ENCODE measurements around the gene SORBS1.

The SORBS1 gene

DNA sequence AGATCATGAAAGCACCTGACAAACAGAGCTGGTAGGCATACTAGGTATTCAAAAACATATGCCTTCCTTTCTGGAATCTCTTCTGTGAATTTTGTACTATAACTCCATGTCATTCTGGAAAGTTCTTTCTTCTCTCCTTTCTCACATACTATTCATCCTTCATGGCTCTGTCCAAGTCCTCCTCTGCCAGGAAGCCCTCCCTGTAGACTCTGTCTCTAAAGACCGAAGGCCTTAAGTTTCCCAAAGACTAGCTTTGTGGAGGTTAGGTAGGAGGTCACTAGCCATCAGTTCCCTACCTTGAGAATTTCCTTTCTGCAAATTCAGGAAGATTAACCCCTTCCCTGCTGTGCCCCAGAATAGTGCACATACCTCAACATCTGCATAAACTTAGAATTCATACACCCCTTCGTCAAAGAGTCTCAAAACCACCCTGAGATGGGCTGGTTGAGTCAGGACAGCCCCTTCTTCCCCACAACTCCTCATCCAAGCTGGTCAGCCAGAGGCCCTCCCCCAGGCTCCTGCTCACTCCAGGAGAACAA is 20.6 kb downstream of the SORBS1 start:
- no peak for DNase-seq (ENCODE audit: low read depth, low spot score)

DNA sequence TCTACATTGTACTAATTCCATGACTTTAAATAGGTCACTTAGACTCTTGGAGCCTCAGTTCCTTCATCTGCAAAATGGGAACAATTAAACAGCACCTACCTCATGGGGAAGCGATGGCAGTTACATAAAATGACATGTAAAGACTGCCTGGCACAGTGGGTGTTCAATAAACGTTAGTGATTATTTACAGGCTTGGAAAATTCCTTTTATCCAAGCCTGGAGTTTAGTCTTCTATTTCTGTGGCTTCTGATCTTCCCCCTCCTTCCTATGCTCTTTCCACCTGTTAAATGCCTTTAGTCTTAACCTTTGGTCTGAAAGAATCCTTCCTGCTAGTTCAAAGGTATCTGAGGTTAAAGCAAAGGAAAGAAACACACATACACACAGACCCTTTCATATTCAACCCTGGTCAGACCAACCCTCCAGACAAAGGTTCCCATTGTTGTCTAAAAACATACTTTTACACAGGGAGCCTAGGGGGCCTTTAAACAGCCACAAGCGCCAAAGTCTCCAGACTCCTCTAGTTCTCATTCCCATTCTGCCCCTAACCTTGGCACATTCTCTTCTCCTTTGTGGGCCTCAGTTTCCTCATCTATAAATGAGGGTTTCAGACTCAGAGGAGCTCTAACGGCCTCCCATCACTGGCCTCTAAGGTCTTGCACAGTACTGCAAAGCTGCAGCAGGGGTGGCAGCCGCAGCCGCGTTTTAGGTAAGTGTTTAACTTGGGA is 21.4 kb downstream of the SORBS1 start:
- no peak for DNase-seq (ENCODE audit: low read depth, low spot score)

DNA sequence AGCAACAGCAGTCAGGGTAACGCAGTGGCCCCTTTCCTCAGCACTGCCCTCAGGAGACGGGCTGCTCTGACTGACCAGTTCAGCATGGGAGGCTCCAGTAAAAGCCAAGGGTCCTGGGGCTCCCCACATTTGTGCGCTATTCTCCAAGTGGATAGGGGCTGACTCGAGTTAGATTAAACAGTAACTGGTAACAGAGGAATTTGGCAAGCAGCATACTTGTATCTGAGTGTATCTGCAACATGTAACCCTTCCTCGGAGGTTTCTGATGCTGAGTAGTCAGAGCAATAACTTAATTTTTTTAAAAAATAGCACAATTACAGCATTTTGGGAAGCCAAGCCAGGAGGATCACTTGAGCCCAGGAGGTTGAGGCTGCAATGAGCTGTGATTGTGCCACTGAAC is 22.8 kb downstream of the SORBS1 start:
- no peak for DNase-seq (ENCODE audit: low read depth, low spot score)

DNA sequence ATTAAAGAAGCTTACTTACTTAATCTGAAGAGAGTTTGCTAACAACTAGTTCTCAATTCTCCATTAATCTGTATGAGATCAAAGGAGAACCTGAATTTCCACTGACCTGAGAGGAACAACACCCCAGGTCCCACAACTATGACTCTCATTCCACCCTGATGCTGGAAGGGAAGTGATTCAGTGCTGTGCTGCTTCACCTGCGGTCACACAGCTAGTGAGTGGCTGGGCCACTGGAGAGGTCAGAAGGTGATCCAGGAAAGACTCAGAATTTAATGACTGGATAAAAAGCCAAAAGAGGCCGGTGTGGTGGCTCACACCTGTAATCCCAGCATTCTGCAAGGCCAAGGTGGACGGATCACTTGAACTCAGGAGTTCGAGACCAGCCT is 23.6 kb downstream of the SORBS1 start:
- DNase-seq (ENCODE audit: low read depth, low spot score) = no peak

DNA sequence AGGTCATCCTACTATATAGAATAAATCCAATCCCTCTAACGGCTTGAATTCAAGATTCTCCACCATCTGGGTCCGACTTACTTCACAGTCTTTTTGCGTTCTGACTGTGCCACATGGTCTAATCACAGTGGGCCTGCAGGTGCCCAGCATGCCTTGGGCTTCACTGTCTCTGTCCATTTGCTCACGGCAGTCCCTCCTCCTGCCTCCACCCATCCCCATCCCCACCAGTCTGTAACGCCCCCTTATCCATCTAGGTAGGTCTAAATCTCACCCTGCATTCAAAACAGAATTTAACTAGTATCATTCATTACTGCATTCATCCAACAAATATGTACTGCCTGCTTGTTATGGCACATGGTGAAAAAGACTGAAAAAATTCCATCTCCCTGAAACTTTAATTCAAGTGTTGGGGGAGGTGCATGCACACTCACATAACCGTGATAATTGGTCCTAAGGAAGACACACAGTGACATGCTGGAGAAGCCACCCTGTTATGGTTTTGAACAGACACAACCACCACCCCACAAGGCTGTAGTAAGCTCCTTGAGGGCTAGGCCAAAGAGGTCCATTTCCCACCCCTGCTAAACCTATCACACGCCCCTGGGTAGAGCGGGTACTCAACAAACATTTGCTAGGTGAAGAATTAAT is 24.2 kb downstream of the SORBS1 start:
- DNase-seq (ENCODE audit: low read depth, low spot score) = no peak

DNA sequence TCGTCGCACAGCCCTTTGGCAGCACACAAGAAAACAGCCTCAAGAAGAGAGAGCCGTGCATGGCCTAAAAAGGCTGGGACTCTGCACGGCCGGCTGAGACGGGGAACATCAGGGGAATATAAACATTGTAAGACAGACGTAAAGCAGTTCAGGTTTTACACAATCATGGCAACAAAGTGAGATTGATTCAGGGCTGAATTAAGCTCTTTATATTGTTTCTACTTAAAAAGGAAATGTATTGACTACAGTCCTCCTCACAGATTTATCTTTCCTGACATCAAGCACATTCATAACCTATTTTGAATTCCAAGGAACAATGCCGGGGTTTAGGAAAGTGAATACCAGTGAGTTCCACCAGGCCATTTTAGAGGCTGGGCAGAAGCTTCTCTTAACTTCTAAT is 25.2 kb downstream of the SORBS1 start:
- no peak for DNase-seq (ENCODE audit: low read depth, low spot score)

DNA sequence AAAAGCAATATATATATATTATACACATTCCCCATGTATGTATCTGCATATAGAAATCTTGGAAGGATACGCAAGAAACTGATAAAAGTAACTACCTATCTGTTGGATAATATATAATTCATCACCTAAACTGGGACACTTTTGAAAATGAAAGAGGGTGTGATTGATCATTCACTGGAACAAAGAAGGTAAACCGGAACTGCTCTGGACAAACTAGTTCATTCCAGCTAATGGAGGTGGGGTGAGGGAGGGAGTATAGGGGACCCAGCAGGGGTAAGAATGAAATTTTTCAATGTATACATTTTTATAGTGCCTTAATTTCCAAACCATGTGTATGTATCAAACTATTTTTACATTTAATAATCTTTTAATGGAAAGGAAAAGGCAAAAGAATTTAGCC is 25.6 kb downstream of the SORBS1 start:
- DNase-seq (ENCODE audit: low read depth, low spot score) = no peak

DNA sequence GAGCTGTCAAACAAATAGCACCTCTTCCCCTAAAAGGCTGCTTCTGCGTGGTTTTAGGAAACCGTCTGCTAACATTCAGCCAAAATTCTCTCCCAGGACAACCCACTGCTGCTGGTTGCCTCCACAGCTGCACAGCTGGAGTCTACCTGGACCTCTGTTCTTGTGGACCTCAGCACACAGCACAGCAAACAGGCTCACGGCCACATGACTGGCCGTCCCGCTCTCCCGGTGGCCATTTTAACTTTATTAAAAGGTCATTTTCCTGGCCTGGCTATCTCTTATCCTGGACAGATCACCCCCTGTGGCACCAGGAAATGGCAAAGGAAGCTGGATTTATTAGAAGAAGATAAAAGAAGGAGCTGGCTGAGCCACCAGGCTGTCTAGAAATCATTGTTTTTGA is 27.6 kb downstream of the SORBS1 start:
- DNase-seq (ENCODE audit: low read depth, low spot score) = no peak

DNA sequence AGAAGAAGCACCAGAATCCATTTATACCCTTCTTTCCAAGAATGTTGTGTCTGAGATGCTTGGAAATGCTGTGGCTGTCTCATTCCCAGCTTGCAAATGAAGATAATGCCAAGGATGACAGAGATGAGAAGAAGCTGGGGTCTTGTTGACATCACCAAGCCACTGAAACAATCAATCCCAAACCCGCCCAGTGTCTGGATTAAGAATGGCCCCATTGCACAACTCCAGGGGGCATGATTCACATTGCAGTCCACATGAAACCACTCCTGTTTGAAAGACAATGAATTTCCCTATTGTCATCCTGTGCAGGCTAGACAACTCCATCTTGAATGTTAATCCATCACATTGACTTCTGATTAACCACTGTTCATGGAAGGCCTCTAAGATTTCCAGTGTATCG is 28.6 kb downstream of the SORBS1 start:
- no peak for DNase-seq (ENCODE audit: low read depth, low spot score)

DNA sequence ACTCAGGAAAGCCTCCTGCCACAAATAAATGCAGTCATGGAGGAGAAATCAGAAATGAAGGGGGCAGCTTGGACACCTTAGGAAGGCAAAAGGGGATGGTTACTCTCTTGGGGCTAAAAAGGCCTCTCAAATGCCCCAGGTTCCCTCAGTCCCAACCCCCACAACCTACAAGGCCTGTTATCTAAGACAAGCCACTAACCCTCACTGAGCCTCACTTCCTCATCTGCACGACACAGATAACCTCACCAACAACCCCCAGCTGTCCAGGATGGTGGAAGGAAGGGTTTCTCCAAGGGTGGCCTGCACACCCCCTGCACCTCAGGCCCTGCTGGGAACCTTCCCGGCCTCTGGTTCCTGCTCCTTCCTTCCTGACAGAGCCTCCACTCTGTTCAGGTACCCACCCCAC is 29.2 kb downstream of the SORBS1 start:
- DNase-seq (ENCODE audit: low read depth, low spot score) = no peak

DNA sequence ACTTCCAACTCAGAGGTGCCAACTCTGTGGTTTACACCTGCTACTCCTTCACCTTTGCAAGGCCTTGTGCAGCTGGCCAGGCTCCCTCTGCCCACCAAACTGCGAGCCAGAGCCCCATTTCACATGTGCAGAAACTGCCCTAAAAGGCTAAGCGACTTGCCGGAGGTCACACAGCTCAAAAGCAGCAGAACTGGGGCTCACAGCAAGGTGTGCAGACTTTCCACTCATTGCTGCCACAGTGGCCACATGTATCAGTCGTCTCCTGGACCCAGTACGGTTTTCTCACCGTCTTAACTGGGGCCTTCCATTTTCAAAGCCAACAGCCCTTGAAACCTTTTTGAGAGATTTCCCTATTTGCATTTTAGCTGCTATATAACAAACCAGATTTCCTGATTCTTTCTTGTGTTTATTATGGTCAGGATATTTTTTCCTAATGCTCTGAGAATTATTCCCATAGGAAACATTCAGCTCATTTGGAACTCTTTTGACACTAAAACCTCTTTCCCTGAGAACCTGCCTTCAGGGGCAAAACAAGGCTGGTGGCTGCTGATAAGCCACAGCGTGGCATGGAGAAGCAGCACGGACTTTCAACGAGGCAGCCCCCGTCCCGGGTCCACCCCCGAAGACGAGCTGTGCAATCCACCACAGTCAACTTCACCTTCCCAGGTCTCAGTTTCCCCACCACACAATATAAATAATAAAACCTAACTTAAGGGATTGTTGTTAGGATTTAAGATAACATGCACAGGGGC is 29.9 kb downstream of the SORBS1 start:
- no peak for DNase-seq (ENCODE audit: low read depth, low spot score)

DNA sequence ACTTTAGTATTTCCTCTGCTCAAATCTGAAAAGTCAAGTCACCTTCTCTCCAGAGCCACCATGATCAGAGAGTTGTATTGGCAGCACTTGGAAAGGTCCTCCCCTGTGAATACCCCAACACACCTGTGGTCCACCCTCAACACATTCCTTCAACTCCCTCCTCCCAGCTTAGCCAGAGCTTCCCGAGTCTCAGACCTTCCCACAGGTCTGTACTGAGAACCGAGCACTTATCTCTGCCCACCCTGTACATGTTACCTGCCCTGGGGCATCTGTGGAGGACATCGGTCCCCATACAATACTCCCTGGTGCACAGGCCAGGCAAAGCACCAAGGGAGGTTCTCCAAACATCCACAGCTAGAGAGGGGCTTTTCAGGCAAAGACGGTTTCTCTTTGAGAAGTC is 30.6 kb downstream of the SORBS1 start:
- no peak for DNase-seq (ENCODE audit: low read depth, low spot score)

DNA sequence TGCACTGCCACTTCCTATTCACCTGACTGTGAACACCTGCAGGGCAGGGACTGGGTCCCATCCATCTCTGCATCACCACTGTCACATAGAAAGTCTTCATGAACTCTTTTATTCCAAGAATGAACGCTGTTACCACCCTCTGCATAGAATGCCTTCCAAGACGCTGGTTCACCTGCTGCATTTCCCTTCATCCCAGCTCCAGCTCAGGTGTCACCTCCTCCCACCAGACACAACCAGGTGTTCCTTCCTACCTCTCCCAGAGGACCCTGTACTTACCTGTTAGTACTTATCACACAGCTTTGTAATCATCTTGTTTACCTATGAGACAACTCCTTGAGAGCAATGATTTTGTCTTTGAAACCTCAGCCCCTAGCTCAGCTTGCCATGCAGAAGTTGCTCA is 31.1 kb downstream of the SORBS1 start:
- DNase-seq (ENCODE audit: low read depth, low spot score) = no peak

DNA sequence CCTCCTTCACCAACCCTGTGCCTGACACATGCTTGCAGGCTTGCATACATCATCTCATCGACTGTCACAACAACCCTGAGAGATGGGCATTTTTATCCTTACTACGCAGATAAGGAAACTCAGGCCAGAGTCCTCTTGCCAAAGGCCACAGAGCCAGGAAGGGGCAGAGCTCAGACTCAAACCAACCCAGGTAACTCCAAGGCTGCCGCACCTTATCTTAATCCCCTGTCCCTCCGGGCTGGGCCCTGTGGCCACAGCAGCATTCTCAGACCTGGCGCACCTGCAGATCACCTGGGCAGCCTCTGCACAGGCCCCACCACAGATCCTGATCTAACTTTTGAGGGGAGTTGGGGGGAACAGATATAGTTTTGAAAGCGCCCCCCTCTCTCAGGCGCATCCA is 35.1 kb downstream of the SORBS1 start:
- no peak for DNase-seq (ENCODE audit: low read depth, low spot score)

DNA sequence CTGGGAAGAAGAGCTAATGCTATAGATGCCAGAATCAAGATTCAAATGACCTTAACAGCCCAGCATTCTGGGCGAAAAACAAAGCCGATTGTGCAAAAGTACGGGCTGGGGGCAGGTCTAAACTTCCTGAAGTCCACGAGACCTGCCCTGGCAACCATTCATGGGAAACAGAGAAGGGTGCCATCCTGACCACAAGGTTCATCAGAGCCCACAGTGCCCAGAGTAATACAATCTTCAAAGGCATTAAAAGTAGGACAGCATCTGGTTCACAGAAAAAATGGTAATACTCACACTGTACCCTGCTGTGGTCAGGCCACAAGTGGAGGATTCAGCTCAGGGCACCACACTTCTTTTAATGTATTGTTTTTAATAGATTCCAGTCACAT is 36.1 kb downstream of the SORBS1 start:
- no peak for DNase-seq (ENCODE audit: low read depth, low spot score)

DNA sequence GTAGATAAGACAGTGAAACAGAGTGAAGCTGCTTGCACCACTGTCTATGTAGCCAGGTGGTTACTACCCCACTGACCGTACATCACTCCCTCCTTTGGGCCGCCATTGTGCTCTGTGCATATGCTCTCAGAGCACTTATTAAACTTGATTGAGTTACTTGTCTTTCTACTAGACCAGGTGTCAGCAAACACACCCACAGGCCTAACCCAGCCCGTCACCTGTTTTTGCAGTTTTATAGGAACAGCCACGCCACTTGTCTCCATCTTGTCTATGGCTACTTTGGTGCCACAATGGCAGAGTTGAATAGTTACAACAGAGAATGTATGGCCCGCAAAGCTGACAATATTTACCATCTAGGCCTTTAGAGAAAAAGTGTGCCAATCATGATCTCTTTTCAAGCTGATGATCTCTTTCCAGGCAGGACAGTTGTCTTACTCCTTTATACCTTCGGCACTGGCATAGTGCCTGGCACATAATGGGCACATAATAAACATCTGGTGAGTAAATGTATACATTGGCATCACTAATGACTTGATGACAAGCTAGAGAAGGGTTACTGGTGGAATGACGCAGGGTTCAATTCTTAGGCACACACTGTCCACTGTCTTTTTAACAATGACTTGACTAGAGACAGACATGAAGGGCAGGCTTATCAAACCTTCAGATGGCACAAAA is 36.7 kb downstream of the SORBS1 start:
- DNase-seq (ENCODE audit: low read depth, low spot score) = no peak

DNA sequence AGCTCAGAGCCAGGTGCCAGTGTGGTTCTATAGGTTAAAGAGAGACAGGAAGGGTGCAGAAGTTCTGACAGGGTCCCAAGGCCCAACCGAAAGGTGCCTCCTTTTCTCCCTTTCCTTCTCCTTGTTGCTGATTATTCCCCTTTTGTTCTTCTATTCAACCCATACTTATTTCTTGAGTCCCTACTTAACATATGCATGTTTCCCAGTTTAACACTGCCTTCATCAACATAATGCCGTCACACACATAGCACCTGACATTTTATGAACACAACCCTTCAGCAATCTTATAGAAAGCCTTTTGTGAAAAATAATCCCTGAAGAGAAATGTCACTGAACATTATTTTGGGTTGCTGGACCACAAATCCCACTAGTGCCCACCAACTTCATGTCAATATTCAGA is 39.1 kb downstream of the SORBS1 start:
- no peak for DNase-seq (ENCODE audit: low read depth, low spot score)

DNA sequence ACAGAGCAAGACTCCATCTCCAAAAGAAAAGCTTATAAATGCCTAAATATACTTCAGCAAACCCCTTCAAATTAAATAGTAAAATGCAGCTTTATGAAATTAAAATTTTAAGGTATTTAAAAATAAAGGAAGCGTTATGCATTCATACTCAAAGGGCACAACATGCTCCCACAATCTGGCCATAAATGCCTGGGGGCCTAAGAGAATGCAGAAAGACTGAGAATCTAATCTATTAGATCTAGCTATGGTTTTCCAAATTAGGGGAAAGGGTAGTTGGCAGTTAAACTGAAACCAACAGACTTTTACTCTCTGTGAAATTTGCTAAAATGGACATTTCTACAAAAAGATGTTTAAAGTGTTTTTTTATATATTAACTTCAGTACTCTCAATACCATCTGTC is 40.6 kb downstream of the SORBS1 start:
- DNase-seq (ENCODE audit: low read depth, low spot score) = no peak

DNA sequence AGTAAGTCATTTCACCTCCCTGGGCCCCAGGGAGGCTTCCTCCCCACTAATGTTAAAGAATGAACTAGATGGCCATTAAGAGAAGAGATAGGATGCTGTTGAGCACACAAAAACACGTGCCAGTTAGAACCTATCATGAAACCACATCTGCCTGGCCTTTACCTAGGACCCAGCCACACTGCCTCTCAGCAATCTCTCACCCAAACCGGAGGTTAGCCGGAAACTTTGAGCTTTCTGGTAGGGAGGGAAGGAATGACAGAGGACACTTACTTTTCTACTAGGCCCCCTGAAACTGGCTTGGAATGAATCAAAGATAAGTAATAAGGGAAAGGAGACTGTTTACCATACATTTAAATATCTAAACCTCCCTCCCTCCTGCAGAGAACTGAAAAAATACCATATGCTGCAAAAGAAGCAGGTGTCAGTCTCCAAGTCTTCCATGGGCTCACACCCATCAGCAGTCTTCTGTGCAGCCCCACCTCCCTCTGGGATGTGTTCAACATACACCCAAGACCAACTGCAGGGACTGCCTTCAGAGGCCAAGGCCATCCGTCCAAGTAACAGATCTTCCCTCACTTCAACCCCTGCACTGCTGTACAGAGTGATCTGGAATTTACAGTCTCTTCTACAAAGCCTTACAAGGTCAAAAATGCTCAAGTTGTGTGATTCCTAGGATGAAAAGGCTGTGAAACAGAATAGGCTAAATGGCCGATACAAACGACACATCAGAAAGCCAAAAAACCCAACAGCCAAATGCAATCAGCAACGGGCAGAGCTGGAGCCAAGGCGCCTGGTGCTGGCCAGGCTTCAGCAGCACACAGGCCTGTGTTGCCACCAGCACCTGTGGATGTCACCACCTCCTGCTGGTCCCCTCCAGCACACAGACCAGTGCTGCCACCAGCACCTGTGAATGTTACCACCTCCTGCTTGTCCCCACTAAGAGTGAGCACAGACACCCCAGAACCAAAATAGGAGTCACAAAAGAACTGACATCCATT is 42.4 kb downstream of the SORBS1 start:
- no peak for DNase-seq (ENCODE audit: low read depth, low spot score)

DNA sequence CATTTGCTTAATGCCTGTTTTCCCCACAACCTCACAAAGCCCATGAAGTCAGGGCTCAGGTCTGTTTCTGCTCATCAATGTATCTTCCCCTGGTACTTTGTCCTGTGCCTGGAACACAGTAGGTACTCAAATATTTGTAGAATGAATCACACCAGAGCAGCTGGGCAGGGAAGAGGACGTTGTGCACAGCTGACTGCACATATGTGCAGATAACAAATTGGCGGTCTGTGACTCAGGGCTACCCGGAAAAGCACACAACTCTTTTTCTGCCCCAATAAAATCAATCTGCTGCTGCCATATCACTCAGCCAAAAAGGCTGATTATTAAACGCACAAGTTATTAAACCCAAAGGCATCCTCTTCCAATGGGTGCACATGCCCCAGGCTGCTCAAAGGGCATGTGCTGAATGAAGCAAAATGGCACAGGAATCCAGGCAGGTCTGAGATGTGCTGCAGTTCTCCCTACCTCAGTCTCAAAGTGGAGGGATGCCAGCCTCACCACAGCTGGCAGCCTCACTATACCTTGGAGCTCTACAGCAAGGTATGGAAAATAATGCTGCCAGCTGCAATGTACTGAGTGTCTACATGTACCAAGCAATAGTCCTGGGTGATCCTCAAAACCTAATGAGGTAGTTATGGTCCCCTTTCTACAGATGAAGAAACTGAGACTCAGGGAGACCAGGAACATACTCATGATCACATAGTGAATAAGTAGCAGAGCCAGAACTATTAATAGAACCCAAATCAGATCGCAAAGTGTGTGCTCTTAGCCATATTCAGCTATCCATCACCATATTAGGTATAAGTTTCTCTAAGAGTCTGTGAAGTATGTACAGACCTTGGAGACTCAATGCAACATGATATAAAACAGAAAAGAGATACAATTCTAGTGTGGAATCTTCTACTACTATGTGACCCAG is 43.4 kb downstream of the SORBS1 start:
- DNase-seq (ENCODE audit: low read depth, low spot score) = no peak

Data from smooth muscle cell of the brain vasculature (primary cell).